GM13976 (cell line): ENCODE data around the gene HOXD11.

Experiments
- DNase-seq: peaks from one replicate; pipeline ENCODE4 v3.0.0; 2012; ENCODE audit warnings: low spot score
- CTCF ChIP-seq: IDR thresholded peaks from 2 replicates; pipeline ENCODE4 v1.5.1; 2012; ENCODE audit warnings: borderline replicate concordance, mild to moderate bottlenecking; ENCODE audit not compliant: insufficient read depth; ENCODE audit errors: extremely low read depth, missing control alignments, control extremely low read depth
- in situ Hi-C: fragments of 300-500 bp; cut with MboI; formaldehyde crosslinking; loops from one replicate; pipeline ENCODE4 v1.12.0; 2022; ENCODE audit warnings: low sequenced_read_pairs, mixed read lengths, inconsistent platforms; ENCODE audit not compliant: unreplicated experiment

Gene HOXD11

GRCh38 chr2:176101842-176102241 lies 5.2 kb upstream of the HOXD11 start:
- TF ChIP-seq CTCF = no peak
- in situ Hi-C loops = no loop called here
- DNase-seq = no peak

GRCh38 chr2:176102309-176102866 lies 4.7 kb upstream of the HOXD11 start:
- in situ Hi-C loops = no loop called here
- TF ChIP-seq CTCF = no peak
- DNase-seq = no peak

GRCh38 chr2:176103194-176103593 lies 3.9 kb upstream of the HOXD11 start:
- DNase-seq = no peak
- in situ Hi-C loops = no loop called here

GRCh38 chr2:176103742-176104315 lies 3.3 kb upstream of the HOXD11 start:
- in situ Hi-C loops = no loop called here
- TF ChIP-seq CTCF = no peak
- DNase-seq = no peak

More at GRCh38 chr2:176103194-176103593, 3.9 kb upstream of the HOXD11 start:
- TF ChIP-seq CTCF = no peak

GRCh38 chr2:176104316-176105077 lies 2.6 kb upstream of the HOXD11 start:
- DNase-seq = no peak
- TF ChIP-seq CTCF = no peak
- in situ Hi-C loops = no loop called here

GRCh38 chr2:176105078-176105729 lies 1.9 kb upstream of the HOXD11 start:
- DNase-seq = no peak
- no peak for TF ChIP-seq CTCF
- in situ Hi-C loops = no loop called here
